ENCODE measurements around the gene RBM47.

DNA sequence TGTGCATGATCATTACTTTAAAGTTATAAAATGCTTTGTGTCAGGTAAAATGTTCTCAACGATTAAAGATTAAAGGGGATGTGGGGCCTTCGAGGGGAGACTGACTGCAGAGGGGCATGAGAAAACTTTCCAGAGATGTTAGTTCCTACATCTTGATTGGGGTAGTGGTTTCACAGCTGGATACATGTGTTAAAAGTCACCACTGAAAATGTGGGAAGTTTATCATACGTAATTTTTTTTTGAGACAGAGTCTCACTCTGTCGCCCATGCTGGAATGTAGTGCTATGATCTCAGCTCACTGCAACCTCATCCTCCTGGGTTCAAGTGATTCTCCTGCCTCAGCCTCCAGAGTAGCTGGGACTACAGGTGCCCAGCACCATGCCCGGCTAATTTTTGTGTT lies 79.5 kb downstream of the RBM47 start:
- TF ChIP-seq, protein P1, sequence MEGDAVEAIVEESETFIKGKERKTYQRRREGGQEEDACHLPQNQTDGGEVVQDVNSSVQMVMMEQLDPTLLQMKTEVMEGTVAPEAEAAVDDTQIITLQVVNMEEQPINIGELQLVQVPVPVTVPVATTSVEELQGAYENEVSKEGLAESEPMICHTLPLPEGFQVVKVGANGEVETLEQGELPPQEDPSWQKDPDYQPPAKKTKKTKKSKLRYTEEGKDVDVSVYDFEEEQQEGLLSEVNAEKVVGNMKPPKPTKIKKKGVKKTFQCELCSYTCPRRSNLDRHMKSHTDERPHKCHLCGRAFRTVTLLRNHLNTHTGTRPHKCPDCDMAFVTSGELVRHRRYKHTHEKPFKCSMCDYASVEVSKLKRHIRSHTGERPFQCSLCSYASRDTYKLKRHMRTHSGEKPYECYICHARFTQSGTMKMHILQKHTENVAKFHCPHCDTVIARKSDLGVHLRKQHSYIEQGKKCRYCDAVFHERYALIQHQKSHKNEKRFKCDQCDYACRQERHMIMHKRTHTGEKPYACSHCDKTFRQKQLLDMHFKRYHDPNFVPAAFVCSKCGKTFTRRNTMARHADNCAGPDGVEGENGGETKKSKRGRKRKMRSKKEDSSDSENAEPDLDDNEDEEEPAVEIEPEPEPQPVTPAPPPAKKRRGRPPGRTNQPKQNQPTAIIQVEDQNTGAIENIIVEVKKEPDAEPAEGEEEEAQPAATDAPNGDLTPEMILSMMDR (IDR thresholded peaks at IDR 0.05; ENCODE audit: poor library complexity, severe bottlenecking), result no peak
- TF ChIP-seq MXI1 (conservative IDR thresholded peaks at IDR 0.05; ENCODE audit: poor library complexity, severe bottlenecking) (no peak), POLR2AphosphoS5 (IDR thresholded peaks at IDR 0.05) (no peak), TAF1 (IDR thresholded peaks at IDR 0.05; ENCODE audit: low read depth) (no peak)
- TF ChIP-seq, protein P2, sequence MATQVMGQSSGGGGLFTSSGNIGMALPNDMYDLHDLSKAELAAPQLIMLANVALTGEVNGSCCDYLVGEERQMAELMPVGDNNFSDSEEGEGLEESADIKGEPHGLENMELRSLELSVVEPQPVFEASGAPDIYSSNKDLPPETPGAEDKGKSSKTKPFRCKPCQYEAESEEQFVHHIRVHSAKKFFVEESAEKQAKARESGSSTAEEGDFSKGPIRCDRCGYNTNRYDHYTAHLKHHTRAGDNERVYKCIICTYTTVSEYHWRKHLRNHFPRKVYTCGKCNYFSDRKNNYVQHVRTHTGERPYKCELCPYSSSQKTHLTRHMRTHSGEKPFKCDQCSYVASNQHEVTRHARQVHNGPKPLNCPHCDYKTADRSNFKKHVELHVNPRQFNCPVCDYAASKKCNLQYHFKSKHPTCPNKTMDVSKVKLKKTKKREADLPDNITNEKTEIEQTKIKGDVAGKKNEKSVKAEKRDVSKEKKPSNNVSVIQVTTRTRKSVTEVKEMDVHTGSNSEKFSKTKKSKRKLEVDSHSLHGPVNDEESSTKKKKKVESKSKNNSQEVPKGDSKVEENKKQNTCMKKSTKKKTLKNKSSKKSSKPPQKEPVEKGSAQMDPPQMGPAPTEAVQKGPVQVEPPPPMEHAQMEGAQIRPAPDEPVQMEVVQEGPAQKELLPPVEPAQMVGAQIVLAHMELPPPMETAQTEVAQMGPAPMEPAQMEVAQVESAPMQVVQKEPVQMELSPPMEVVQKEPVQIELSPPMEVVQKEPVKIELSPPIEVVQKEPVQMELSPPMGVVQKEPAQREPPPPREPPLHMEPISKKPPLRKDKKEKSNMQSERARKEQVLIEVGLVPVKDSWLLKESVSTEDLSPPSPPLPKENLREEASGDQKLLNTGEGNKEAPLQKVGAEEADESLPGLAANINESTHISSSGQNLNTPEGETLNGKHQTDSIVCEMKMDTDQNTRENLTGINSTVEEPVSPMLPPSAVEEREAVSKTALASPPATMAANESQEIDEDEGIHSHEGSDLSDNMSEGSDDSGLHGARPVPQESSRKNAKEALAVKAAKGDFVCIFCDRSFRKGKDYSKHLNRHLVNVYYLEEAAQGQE (IDR thresholded peaks at IDR 0.05; ENCODE audit: borderline replicate concordance), result no peak

Measured in neural cell (in vitro differentiated cells).